Hepatocyte (in vitro differentiated cells): ENCODE measurements around the gene PRR20B.

Experiments used
- CTCF ChIP-seq: fragments of 200-600 bp; sonication (generic); IDR thresholded peaks from 2 replicates; pipeline ENCODE4 v1.5.1; 2016; ENCODE audit warnings: antibody characterized with exemption, mild to moderate bottlenecking; ENCODE audit not compliant: poor library complexity
- EZH2 ChIP-seq: fragments of 200-600 bp; sonication (generic); IDR thresholded peaks from 2 replicates; pipeline ENCODE4 v1.6.1; 2016; ENCODE audit warnings: antibody characterized with exemption, mild to moderate bottlenecking, borderline replicate concordance
- EZH2phosphoT487 ChIP-seq: fragments of 200-600 bp; sonication (generic); IDR thresholded peaks from one replicate; pipeline ENCODE4 v1.6.1; 2018; ENCODE audit warnings: antibody characterized with exemption, mild to moderate bottlenecking, low read depth, moderate library complexity; ENCODE audit not compliant: unreplicated experiment, severe bottlenecking

- TF ChIP-seq CTCF: no peak
- no peak for TF ChIP-seq EZH2
- no peak for TF ChIP-seq EZH2phosphoT487
These were observed 8.3 kb upstream of the PRR20B start for GRCh38 chr13:57138988-57139387.
